HepG2 (cell line): ENCODE data around the gene NUTF2. TPM values are rescaled to one million over a fixed set of nuclear protein-coding genes. Genes with fewer than 3 reads are reported as not detected.

Experiments
- CREB1 ChIP-seq, 2 experiments: fragments of 450-650 bp in 1 of 2; IDR thresholded peaks; 2 replicates each; pipeline ENCODE4 v1.6.1; 2016 to 2017; ENCODE audit warnings: control low read depth in 1 of 2, mild to moderate bottlenecking in 1 of 2, missing compliant biosample characterization in 1 of 2, missing genetic modification characterization in 1 of 2
- GPN1 ChIP-seq: sonication (generic); formaldehyde crosslinking; IDR thresholded peaks from 2 replicates; pipeline ENCODE4 v1.5.1; 2020; ENCODE audit warnings: missing genetic modification reagents, borderline replicate concordance
- HDAC1 ChIP-seq: sonication (generic); formaldehyde crosslinking; IDR thresholded peaks from 2 replicates; pipeline ENCODE4 v1.5.1; 2020; ENCODE audit warnings: mild to moderate bottlenecking, missing genetic modification reagents
- HOMEZ ChIP-seq: IDR thresholded peaks from 2 replicates; pipeline ENCODE4 v1.6.1; 2016; ENCODE audit warnings: low read depth
- ISL2 ChIP-seq: sonication (generic); formaldehyde crosslinking; IDR thresholded peaks from 2 replicates; pipeline ENCODE4 v1.5.0; 2020; ENCODE audit warnings: missing genetic modification reagents
- MAFF ChIP-seq: IDR thresholded peaks from 2 replicates; pipeline ENCODE4 v1.6.1; 2011; ENCODE audit warnings: low read depth, low read length, improper control_type of control experiment
- MED1 ChIP-seq: sonication (generic); formaldehyde crosslinking; IDR thresholded peaks from 2 replicates; pipeline ENCODE4 v1.4.0; 2020; ENCODE audit warnings: missing genetic modification reagents
- MED8 ChIP-seq: sonication (generic); formaldehyde crosslinking; IDR thresholded peaks from 2 replicates; pipeline ENCODE4 v1.8.1; 2023; ENCODE audit warnings: mild to moderate bottlenecking, missing genetic modification reagents; ENCODE audit not compliant: insufficient replicate concordance
- RORA ChIP-seq: sonication (generic); formaldehyde crosslinking; IDR thresholded peaks from 2 replicates; pipeline ENCODE4 v1.5.0; 2020; ENCODE audit warnings: mild to moderate bottlenecking, missing genetic modification reagents, moderate library complexity
- SMARCC2 ChIP-seq: fragments of 450-650 bp; IDR thresholded peaks from 2 replicates; pipeline ENCODE4 v1.6.1; 2017; ENCODE audit warnings: antibody characterized with exemption, mild to moderate bottlenecking
- SMARCE1 ChIP-seq: fragments of 450-650 bp; IDR thresholded peaks from 2 replicates; pipeline ENCODE4 v1.6.1; 2017; ENCODE audit warnings: borderline replicate concordance
- SNAI1 ChIP-seq: sonication (generic); formaldehyde crosslinking; IDR thresholded peaks from 2 replicates; pipeline ENCODE4 v1.5.0; 2020; ENCODE audit warnings: mild to moderate bottlenecking, missing genetic modification reagents, borderline replicate concordance
- SRSF1 ChIP-seq: fragments of 200-400 bp; formaldehyde crosslinking; optimal IDR thresholded peaks from 2 replicates; pipeline ENCODE3; 2017; ENCODE audit warnings: mild to moderate bottlenecking, low read depth, low read length, moderate library complexity
- SRSF4 ChIP-seq: fragments of 200-400 bp; formaldehyde crosslinking; IDR thresholded peaks from one replicate; pipeline ENCODE4 v1.6.1; 2018; ENCODE audit warnings: mild to moderate bottlenecking, low read depth, low read length, moderate library complexity; ENCODE audit not compliant: poor library complexity, severe bottlenecking
- ZNF20 ChIP-seq: sonication (generic); formaldehyde crosslinking; IDR thresholded peaks from 2 replicates; pipeline ENCODE4 v1.4.0; 2020; ENCODE audit warnings: mild to moderate bottlenecking, moderate library complexity, missing genetic modification reagents
- ZNF446 ChIP-seq: sonication (generic); formaldehyde crosslinking; IDR thresholded peaks from 2 replicates; pipeline ENCODE4 v1.5.0; 2020; ENCODE audit warnings: mild to moderate bottlenecking, missing genetic modification reagents
- ZNF761 ChIP-seq: sonication (generic); formaldehyde crosslinking; conservative IDR thresholded peaks from 2 replicates; pipeline ENCODE4 v1.4.0; 2020; ENCODE audit warnings: mild to moderate bottlenecking, missing genetic modification reagents
- ZNF883 ChIP-seq: sonication (generic); formaldehyde crosslinking; IDR thresholded peaks from 2 replicates; pipeline ENCODE4 v1.5.1; 2020; ENCODE audit warnings: mild to moderate bottlenecking, missing genetic modification reagents; ENCODE audit errors: not compliant biosample characterization
- polyA plus RNA-seq, 8 experiments: library from polyadenylated mRNA; depleted of rRNA in 3 of 8; stranded (reverse) in 7 of 8; unstranded in 1 of 8; fragments of >200 nt; fragmentation: Illumina TruSeq in 4 of 8; extraction: Trizol in 4 of 8; gene quantifications; 2 replicates each; pipeline versions ENCODE4 v1.2.1 to v1.2.3, GENCODE V29; 2011 to 2016; ENCODE audit warnings: low read depth in 4 of 8, missing spikeins in 1 of 8, mixed read lengths in 1 of 8; ENCODE audit not compliant: insufficient read depth in 1 of 8
- total RNA-seq, 5 experiments: library from RNA; depleted of rRNA; stranded (reverse); fragments of >200 nt; fragmentation: Illumina TruSeq; extraction: Trizol; gene quantifications; 2 replicates each; pipeline ENCODE4 v1.2.3, GENCODE V29; 2016; ENCODE audit warnings: low read depth in 1 of 5
- TF ChIP-seq, protein P1 (sequence below): sonication (generic); formaldehyde crosslinking; IDR thresholded peaks from 2 replicates; pipeline ENCODE4 v1.4.0; 2020; ENCODE audit warnings: missing genetic modification reagents
- TF ChIP-seq, protein P2 (sequence below): sonication (generic); formaldehyde crosslinking; IDR thresholded peaks from 2 replicates; pipeline ENCODE4 v1.5.0; 2020; ENCODE audit warnings: mild to moderate bottlenecking, missing genetic modification reagents
- TF ChIP-seq, protein P3 (sequence below): fragments of 450-650 bp; IDR thresholded peaks from 2 replicates; pipeline ENCODE4 v1.6.1; 2016

NUTF2 gene
- total and polyA plus RNA-seq, 2 of the 13 experiments (the other 11 are each of a cell fraction or from before 2014, with no cell fraction given): 168 to 214 TPM

DNA sequence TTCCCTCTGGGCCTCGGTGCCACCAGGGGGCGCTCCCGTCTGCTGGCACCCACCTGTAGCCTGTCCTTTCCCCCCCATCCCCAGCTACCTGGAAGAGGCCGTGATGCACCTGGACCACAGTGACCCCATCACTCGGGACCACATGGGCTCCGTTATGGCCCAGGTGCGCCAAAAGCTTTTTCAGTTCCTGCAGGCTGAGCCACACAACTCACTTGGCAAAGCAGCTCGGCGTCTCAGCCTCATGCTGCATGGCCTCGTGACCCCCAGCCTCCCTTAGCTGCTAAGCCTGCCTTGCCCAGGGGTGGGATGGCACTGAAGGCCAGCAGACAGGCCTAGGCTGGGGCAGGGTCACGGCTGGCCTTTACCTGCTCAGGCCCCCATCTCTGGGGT, 37.1 kb downstream of the NUTF2 start (continued):
- TF ChIP-seq ISL2 (CRISPR knock-in tag) (no peak), HDAC1 (CRISPR knock-in tag) (no peak), MAFF (no peak), CREB1 (IDR thresholded peaks at IDR 0.05) (no peak), CREB1 (CRISPR knock-in tag; IDR thresholded peaks at IDR 0.05) (no peak), ZNF761 (CRISPR knock-in tag) (no peak), SNAI1 (CRISPR knock-in tag) (no peak), ZNF20 (CRISPR knock-in tag) (no peak), RORA (CRISPR knock-in tag) (no peak), MED8 (CRISPR knock-in tag) (no peak), HOMEZ (CRISPR knock-in tag) (no peak), SRSF1 (peak; percentile 17), ZNF446 (CRISPR knock-in tag) (no peak), SMARCC2 (no peak), SRSF4 (no peak), MED1 (no peak), ZNF883 (CRISPR knock-in tag) (no peak), GPN1 (CRISPR knock-in tag) (no peak), SMARCE1 (no peak)
- TF ChIP-seq, protein P1, sequence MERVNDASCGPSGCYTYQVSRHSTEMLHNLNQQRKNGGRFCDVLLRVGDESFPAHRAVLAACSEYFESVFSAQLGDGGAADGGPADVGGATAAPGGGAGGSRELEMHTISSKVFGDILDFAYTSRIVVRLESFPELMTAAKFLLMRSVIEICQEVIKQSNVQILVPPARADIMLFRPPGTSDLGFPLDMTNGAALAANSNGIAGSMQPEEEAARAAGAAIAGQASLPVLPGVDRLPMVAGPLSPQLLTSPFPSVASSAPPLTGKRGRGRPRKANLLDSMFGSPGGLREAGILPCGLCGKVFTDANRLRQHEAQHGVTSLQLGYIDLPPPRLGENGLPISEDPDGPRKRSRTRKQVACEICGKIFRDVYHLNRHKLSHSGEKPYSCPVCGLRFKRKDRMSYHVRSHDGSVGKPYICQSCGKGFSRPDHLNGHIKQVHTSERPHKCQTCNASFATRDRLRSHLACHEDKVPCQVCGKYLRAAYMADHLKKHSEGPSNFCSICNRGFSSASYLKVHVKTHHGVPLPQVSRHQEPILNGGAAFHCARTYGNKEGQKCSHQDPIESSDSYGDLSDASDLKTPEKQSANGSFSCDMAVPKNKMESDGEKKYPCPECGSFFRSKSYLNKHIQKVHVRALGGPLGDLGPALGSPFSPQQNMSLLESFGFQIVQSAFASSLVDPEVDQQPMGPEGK (CRISPR knock-in tag): peak; percentile 58; the same call in 1 of the 2 replicates
- TF ChIP-seq, protein P2, sequence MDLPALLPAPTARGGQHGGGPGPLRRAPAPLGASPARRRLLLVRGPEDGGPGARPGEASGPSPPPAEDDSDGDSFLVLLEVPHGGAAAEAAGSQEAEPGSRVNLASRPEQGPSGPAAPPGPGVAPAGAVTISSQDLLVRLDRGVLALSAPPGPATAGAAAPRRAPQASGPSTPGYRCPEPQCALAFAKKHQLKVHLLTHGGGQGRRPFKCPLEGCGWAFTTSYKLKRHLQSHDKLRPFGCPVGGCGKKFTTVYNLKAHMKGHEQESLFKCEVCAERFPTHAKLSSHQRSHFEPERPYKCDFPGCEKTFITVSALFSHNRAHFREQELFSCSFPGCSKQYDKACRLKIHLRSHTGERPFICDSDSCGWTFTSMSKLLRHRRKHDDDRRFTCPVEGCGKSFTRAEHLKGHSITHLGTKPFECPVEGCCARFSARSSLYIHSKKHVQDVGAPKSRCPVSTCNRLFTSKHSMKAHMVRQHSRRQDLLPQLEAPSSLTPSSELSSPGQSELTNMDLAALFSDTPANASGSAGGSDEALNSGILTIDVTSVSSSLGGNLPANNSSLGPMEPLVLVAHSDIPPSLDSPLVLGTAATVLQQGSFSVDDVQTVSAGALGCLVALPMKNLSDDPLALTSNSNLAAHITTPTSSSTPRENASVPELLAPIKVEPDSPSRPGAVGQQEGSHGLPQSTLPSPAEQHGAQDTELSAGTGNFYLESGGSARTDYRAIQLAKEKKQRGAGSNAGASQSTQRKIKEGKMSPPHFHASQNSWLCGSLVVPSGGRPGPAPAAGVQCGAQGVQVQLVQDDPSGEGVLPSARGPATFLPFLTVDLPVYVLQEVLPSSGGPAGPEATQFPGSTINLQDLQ (CRISPR knock-in tag): no peak
- TF ChIP-seq, protein P3, sequence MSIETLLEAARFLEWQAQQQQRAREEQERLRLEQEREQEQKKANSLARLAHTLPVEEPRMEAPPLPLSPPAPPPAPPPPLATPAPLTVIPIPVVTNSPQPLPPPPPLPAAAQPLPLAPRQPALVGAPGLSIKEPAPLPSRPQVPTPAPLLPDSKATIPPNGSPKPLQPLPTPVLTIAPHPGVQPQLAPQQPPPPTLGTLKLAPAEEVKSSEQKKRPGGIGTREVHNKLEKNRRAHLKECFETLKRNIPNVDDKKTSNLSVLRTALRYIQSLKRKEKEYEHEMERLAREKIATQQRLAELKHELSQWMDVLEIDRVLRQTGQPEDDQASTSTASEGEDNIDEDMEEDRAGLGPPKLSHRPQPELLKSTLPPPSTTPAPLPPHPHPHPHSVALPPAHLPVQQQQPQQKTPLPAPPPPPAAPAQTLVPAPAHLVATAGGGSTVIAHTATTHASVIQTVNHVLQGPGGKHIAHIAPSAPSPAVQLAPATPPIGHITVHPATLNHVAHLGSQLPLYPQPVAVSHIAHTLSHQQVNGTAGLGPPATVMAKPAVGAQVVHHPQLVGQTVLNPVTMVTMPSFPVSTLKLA: peak; percentile 28; the same call in 1 of the 2 replicates
